ENCODE data around the gene ID2.

ID2 gene

DNA sequence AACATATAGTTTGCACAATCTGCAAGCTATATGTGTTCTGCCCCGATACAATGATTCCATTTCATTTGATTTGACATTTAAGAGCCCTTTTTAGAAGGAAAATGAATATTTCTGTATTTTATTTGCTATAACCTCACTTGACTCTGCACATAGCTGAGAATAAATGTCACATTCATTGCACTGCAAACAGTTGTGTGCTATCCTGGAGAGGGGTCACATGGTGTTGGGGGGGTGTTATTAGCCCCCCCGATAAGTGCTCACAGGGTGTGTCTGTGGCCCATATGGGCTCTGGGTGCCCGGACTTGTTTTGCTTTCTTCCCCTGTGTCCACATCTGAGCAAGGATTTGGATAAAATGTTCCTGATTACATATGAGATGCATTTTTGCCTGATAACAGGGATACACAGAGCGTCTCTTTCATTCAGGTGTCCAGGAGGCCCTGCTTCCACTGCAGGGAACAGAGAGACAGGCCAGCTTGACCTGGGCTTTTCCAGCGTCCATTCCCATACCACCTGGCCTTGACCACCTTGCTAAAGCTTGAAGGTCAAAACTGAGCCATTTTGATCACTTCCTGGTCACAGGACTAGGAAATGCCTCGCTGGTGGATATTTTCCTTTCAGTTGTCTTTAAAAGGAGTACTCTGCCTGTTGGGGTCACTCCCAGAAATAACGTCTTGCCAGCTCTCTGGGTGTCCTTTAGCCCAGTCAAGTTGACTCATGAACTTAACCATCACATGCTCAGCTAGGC, 38.4 kb upstream of the ID2 start:
- Histone ChIP-seq H3K9ac (ENCODE audit: low read depth, low read length) (no peak overlapping the region), H3K27me3 (ENCODE audit: insufficient read depth, low read length, poor library complexity) (no peaks in the 10 kb centered on the region), H3K9me3 (ENCODE audit: insufficient read depth, low read length, severe bottlenecking) (peaks cover 21% of the 10 kb centered on the region), H3K4me2 (ENCODE audit: insufficient read depth, low read length) (no peak overlapping the region), H3K36me3 (ENCODE audit: insufficient read depth, low read length) (no peaks in the 10 kb centered on the region), H3K4me3 (ENCODE audit: low read depth in 1 of 2, low read length in 2 of 2) (no peak overlapping the region), H3K27ac (ENCODE audit: low read length) (no peak overlapping the region), H2AFZ (ENCODE audit: low read depth, low read length) (no peak overlapping the region), H3K4me1 (ENCODE audit: insufficient read depth, low read length) (no peaks in the 10 kb centered on the region), H3K79me2 (ENCODE audit: insufficient read depth, low read length) (no peaks in the 10 kb centered on the region), H4K20me1 (ENCODE audit: insufficient read depth, low read length) (no peaks in the 10 kb centered on the region)
- DNase-seq, result no peak
- TF ChIP-seq, protein P1, sequence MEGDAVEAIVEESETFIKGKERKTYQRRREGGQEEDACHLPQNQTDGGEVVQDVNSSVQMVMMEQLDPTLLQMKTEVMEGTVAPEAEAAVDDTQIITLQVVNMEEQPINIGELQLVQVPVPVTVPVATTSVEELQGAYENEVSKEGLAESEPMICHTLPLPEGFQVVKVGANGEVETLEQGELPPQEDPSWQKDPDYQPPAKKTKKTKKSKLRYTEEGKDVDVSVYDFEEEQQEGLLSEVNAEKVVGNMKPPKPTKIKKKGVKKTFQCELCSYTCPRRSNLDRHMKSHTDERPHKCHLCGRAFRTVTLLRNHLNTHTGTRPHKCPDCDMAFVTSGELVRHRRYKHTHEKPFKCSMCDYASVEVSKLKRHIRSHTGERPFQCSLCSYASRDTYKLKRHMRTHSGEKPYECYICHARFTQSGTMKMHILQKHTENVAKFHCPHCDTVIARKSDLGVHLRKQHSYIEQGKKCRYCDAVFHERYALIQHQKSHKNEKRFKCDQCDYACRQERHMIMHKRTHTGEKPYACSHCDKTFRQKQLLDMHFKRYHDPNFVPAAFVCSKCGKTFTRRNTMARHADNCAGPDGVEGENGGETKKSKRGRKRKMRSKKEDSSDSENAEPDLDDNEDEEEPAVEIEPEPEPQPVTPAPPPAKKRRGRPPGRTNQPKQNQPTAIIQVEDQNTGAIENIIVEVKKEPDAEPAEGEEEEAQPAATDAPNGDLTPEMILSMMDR (IDR thresholded peaks at IDR 0.05; ENCODE audit: borderline replicate concordance, extremely low read depth, low read length, poor library complexity, severe bottlenecking), result no peak
- TF ChIP-seq EZH2 (IDR thresholded peaks at IDR 0.05; ENCODE audit: borderline replicate concordance, low read depth, low read length, severe bottlenecking), result no peak
- ATAC-seq (ENCODE audit: insufficient read depth, low read depth), result no peak

DNA sequence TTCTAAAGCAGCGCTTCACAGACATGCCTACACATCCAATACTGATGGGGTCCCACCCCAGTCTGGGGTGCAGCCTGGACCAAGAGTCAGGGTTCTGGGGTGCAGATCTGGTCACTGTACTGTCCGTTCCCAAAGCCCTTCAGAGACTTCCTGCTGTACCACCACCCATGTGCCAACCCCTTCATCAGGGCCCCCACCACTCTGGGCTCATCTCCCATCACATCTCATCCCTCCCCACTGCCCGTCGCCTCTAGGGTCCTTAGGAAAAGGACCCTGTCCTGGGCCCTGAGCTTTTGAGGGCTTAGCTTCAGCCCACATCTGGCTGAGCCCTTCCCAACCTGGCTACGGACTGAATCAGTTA, 37.9 kb upstream of the ID2 start:
- DNase-seq (no peak), ATAC-seq (ENCODE audit: insufficient read depth, low read depth) (no peak)
- no peak overlapping the region for H3K4me3 ChIP-seq (ENCODE audit: low read depth in 1 of 2, low read length in 2 of 2)
- no peaks in the 10 kb centered on the region for H3K27me3 ChIP-seq (ENCODE audit: insufficient read depth, low read length, poor library complexity)
- no peak overlapping the region for H3K9ac ChIP-seq (ENCODE audit: low read depth, low read length)
- no peak overlapping the region for H3K4me2 ChIP-seq (ENCODE audit: insufficient read depth, low read length)
- no peak overlapping the region for H3K27ac ChIP-seq (ENCODE audit: low read length)
- H3K4me1 ChIP-seq (ENCODE audit: insufficient read depth, low read length), result no peaks in the 10 kb centered on the region
- H4K20me1 ChIP-seq (ENCODE audit: insufficient read depth, low read length), result no peaks in the 10 kb centered on the region
- no peaks in the 10 kb centered on the region for H3K36me3 ChIP-seq (ENCODE audit: insufficient read depth, low read length)
- no peak overlapping the region for H2AFZ ChIP-seq (ENCODE audit: low read depth, low read length)
- peaks cover 22% of the 10 kb centered on the region for H3K9me3 ChIP-seq (ENCODE audit: insufficient read depth, low read length, severe bottlenecking)
- no peaks in the 10 kb centered on the region for H3K79me2 ChIP-seq (ENCODE audit: insufficient read depth, low read length)
- TF ChIP-seq, protein P1 (IDR thresholded peaks at IDR 0.05; ENCODE audit: borderline replicate concordance, extremely low read depth, low read length, poor library complexity, severe bottlenecking), result no peak
- TF ChIP-seq EZH2 (IDR thresholded peaks at IDR 0.05; ENCODE audit: borderline replicate concordance, low read depth, low read length, severe bottlenecking), result no peak

DNA sequence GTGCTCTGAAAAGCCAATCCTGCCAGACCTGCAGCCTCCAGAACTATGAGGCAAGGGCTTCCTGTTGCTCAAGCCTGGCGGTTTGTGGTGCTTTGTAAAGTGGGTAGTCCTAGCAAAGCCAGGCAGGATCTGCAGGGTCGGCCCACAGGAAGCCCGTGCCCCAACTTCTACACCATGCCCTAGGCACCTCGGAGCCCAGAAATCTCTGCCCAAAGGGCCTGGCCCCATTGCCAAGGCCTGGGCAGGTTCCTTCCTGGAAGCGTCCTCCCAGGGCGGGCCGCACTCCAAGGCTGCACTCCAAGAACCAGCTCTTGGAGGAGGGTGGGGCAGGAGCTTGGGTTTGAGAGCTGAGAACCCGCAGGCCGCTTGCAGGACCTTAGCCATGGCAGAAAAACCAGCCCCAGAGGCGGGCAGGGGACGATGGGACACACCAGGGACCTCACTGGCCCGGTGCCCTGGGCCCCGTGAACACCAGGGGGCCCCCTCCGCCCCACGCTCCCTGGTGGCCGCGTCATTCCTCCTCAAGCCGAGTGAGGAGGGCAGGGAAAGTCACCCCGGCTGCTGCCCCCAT, 37.2 kb upstream of the ID2 start:
- H3K36me3 ChIP-seq (ENCODE audit: insufficient read depth, low read length), result no peaks in the 10 kb centered on the region
- peak; percentile 71 for ATAC-seq (ENCODE audit: insufficient read depth, low read depth)
- H3K9ac ChIP-seq (ENCODE audit: low read depth, low read length), result no peak overlapping the region
- H3K9me3 ChIP-seq (ENCODE audit: insufficient read depth, low read length, severe bottlenecking), result peaks cover 22% of the 10 kb centered on the region
- no peak overlapping the region for H2AFZ ChIP-seq (ENCODE audit: low read depth, low read length)
- H3K27me3 ChIP-seq (ENCODE audit: insufficient read depth, low read length, poor library complexity), result no peaks in the 10 kb centered on the region
- H3K4me2 ChIP-seq (ENCODE audit: insufficient read depth, low read length), result no peak overlapping the region
- no peak overlapping the region for H3K27ac ChIP-seq (ENCODE audit: low read length)
- TF ChIP-seq EZH2 (IDR thresholded peaks at IDR 0.05; ENCODE audit: borderline replicate concordance, low read depth, low read length, severe bottlenecking), result no peak
- TF ChIP-seq, protein P1 (IDR thresholded peaks at IDR 0.05; ENCODE audit: borderline replicate concordance, extremely low read depth, low read length, poor library complexity, severe bottlenecking), result peak; percentile 41
- H3K4me1 ChIP-seq (ENCODE audit: insufficient read depth, low read length), result no peaks in the 10 kb centered on the region
- no peaks in the 10 kb centered on the region for H4K20me1 ChIP-seq (ENCODE audit: insufficient read depth, low read length)
- H3K79me2 ChIP-seq (ENCODE audit: insufficient read depth, low read length), result no peaks in the 10 kb centered on the region
- peak; percentile 30 for DNase-seq
- no peak overlapping the region for H3K4me3 ChIP-seq (ENCODE audit: low read depth in 1 of 2, low read length in 2 of 2)
